Hepatocyte (in vitro differentiated cells): Measurements from ENCODE around the gene DAPK2.

ENCODE experiments used
- EZH2 ChIP-seq: fragments of 200-600 bp; sonication (generic); IDR thresholded peaks from 2 replicates; pipeline ENCODE4 v1.6.1; 2016; ENCODE audit warnings: antibody characterized with exemption, mild to moderate bottlenecking, borderline replicate concordance
- EZH2phosphoT487 ChIP-seq: fragments of 200-600 bp; sonication (generic); IDR thresholded peaks from one replicate; pipeline ENCODE4 v1.6.1; 2018; ENCODE audit warnings: antibody characterized with exemption, mild to moderate bottlenecking, low read depth, moderate library complexity; ENCODE audit not compliant: unreplicated experiment, severe bottlenecking
- TF ChIP-seq, protein P1 (sequence below): fragments of 200-600 bp; sonication (generic); IDR thresholded peaks from 2 replicates; pipeline ENCODE4 v1.5.1; 2016; ENCODE audit warnings: antibody characterized with exemption, mild to moderate bottlenecking; ENCODE audit not compliant: poor library complexity

DNA sequence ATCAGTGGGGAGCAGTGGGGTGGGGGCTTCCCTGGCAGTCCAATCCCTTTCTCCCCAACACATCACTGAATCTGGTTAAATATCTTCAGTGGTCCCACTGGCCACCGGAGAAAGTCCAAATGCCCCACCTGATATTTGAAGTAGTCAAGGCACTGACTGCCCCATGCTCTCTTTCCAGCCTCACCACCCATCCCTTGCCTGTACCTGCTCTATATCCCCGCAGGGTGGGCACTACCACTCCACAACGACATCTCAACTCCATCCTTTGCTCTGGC, 101.7 kb downstream of the DAPK2 start:
- TF ChIP-seq, protein P1, sequence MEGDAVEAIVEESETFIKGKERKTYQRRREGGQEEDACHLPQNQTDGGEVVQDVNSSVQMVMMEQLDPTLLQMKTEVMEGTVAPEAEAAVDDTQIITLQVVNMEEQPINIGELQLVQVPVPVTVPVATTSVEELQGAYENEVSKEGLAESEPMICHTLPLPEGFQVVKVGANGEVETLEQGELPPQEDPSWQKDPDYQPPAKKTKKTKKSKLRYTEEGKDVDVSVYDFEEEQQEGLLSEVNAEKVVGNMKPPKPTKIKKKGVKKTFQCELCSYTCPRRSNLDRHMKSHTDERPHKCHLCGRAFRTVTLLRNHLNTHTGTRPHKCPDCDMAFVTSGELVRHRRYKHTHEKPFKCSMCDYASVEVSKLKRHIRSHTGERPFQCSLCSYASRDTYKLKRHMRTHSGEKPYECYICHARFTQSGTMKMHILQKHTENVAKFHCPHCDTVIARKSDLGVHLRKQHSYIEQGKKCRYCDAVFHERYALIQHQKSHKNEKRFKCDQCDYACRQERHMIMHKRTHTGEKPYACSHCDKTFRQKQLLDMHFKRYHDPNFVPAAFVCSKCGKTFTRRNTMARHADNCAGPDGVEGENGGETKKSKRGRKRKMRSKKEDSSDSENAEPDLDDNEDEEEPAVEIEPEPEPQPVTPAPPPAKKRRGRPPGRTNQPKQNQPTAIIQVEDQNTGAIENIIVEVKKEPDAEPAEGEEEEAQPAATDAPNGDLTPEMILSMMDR = no peak
- no peak for TF ChIP-seq EZH2
- TF ChIP-seq EZH2phosphoT487 = no peak
